Lower lobe of right lung (tissue), 2 donors: ENCODE results near the gene EPHA2. TPM values are rescaled to one million over a fixed set of nuclear protein-coding genes. Genes with fewer than 3 reads are reported as not detected.

Experiments used
- ATAC-seq, 2 donors: fragments of 200-7000 bp; cut with Tn5 transposase; one replicate each; pipeline ENCODE4 v1.9.1; 2020 to 2022; ENCODE audit warnings: mild to moderate bottlenecking in 2 of 2, moderate library complexity in 2 of 2
- DNase-seq: peaks from one replicate; pipeline ENCODE4 v3.0.0-alpha.2; 2020
- H3K27ac ChIP-seq: fragments of 200-600 bp; one replicate; pipeline ENCODE4 v1.8.0; 2022
- H3K27me3 ChIP-seq: fragments of 200-600 bp; one replicate; pipeline ENCODE4 v1.8.0; 2022; ENCODE audit warnings: low read depth
- H3K36me3 ChIP-seq: fragments of 200-600 bp; one replicate; pipeline ENCODE4 v1.8.0; 2022; ENCODE audit warnings: mild to moderate bottlenecking
- H3K4me1 ChIP-seq: fragments of 200-600 bp; one replicate; pipeline ENCODE4 v1.8.0; 2022
- H3K4me3 ChIP-seq: fragments of 200-600 bp; one replicate; pipeline ENCODE4 v1.8.0; 2022; ENCODE audit warnings: mild to moderate bottlenecking
- H3K9me3 ChIP-seq: fragments of 200-600 bp; one replicate; pipeline ENCODE4 v1.8.0; 2022
- intact Hi-C: fragments of 100-400 bp; cut with DNase I; formaldehyde crosslinking; loops from one replicate; pipeline ENCODE4 v1.11.0; 2022
- total RNA-seq: library from RNA; stranded (reverse); fragmentation: NEBNext Ultra II Directional; extraction: Animal tissue kit (Norgen Biotek cat#: 25700); gene quantifications from one replicate; pipeline ENCODE4 v1.2.1, GENCODE V29; 2021
- TF ChIP-seq, protein P1 (sequence below): fragments of 200-600 bp; IDR thresholded peaks from one replicate; pipeline ENCODE4 v1.8.0; 2022; ENCODE audit warnings: antibody characterized with exemption, mild to moderate bottlenecking
- donor health status: DM: no; HTN: yes; CAD: no; lungs with severe emphysema.

The EPHA2 gene
- total RNA-seq, 1 donor from 2014 or later, result 20.4 TPM

DNA sequence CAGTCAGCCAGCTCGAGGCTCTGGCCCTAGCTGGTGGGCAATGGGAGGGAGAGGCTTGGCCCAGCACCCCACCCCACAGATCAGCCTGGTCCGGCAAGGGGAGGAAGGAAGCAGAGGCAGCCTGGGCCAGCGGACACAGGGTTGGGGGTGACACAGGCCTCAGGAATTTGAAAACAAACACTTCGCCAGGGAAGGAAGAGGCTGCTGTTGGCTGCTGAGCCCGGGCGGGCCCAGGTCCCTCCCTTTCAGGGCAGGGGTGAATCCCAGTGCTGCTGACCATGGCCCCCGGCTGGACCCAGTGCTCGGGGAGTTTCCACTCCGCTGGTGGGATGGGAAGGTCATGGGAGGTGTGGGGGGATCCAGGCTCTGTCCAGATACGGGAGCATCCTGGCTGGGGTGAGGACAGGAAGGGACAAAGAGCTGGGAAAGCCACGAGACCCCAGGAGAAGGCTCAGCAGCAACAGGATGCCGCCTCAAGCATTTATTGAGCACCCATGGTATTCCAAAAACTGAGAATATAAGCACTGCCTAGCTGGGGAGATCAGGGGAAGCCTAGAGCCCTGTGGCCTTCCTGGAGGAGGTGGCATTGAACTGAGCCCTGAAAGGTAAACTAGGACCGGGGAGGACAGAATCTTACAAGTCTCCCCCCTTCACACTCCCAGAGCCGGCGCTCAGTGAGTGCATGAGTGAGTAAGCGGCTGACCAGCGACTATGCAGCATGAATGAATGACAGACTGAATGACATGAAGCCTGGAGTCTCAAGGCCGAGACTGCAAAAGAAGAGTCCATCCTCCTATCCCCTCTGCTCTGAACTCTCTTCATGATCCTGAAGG lies 26.2 kb upstream of the EPHA2 start:
- intact Hi-C loops, result no loop called here
- DNase-seq (peak; percentile 86), ATAC-seq (peak; percentile 88 to 89)
- Histone ChIP-seq H3K4me3 (no peak overlapping the region), H3K4me1 (peaks cover 57% of the 10 kb centered on the region), H3K27me3 (no peaks in the 10 kb centered on the region), H3K36me3 (no peaks in the 10 kb centered on the region), H3K9me3 (no peaks in the 10 kb centered on the region), H3K27ac (peak overlapping the region; percentile 89)
- TF ChIP-seq, protein P1, sequence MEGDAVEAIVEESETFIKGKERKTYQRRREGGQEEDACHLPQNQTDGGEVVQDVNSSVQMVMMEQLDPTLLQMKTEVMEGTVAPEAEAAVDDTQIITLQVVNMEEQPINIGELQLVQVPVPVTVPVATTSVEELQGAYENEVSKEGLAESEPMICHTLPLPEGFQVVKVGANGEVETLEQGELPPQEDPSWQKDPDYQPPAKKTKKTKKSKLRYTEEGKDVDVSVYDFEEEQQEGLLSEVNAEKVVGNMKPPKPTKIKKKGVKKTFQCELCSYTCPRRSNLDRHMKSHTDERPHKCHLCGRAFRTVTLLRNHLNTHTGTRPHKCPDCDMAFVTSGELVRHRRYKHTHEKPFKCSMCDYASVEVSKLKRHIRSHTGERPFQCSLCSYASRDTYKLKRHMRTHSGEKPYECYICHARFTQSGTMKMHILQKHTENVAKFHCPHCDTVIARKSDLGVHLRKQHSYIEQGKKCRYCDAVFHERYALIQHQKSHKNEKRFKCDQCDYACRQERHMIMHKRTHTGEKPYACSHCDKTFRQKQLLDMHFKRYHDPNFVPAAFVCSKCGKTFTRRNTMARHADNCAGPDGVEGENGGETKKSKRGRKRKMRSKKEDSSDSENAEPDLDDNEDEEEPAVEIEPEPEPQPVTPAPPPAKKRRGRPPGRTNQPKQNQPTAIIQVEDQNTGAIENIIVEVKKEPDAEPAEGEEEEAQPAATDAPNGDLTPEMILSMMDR, result no peak

DNA sequence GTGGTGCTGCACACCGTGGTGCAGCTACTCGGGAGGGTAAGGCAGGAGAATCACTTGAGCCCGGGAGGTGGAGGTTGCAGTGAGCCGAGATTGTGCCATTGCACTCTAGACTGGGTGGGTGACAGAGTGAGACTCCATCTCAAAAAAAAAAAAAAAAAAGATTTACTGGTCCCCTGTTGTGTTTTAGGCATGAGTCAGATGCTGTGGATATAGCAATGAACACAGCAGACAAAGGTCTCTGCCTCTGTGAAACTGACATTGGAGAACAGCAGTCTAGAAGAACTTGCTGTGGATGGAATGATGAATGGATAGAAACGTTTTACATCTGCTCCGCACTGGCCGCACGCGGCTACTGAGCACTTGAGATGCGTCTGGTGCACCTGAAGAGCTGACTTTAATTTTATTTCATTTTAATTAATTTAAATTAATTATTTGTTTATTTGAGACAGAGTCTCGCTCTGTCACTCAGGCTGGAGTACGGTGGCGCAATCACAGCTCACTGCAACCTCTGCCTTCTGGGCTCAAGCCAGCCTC lies 24.5 kb upstream of the EPHA2 start:
- TF ChIP-seq, protein P1, result no peak
- Histone ChIP-seq H3K27me3 (no peaks in the 10 kb centered on the region), H3K27ac (no peak overlapping the region), H3K4me1 (peaks cover 74% of the 10 kb centered on the region), H3K9me3 (no peaks in the 10 kb centered on the region), H3K4me3 (no peak overlapping the region), H3K36me3 (no peaks in the 10 kb centered on the region)
- intact Hi-C loops, result no loop called here
- DNase-seq, result peak; percentile 42
- ATAC-seq, result no peak

DNA sequence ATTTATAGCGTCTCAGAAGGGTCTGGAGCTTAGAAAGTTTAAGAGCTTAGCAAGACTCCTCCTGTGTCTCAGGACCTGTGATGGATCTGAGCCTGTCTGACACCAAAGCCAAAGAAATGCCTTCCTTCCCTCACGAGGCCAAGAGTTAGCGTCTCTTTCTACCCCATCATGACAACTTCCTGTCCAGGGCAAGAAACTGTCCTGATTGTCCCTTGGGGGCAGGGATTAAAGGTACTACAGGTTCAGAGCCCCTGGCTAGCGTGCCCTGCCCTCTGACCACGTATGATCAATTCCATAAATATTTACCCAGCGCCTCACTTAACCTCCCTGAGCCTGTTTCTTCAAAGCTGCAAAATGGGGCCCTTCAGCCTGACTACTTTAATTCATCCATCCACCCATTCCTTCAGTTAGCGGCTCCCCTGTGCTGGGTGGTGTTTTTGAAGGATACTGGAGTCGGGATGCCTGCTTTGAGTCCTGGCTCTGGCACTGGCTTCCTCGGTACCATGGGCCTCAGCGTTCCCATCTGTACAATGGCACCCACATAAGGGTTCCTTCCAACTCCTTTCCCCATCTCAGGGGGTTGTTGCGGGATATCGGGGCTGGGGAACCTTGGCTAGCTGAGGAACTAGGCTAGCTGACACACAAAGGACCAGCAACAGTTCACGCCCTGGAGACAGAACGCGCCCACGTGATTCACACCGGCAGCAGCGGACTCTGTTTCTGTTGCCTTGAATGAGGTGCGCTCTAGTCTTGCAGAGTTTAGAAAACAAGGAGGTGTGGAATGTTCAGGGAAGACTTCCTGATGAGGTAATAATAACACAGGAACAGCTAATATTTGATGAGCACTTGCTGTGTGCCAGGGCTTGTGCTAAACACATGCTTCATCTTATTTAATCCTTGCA lies 23.0 kb upstream of the EPHA2 start:
- Histone ChIP-seq H3K36me3 (no peaks in the 10 kb centered on the region), H3K4me3 (no peak overlapping the region), H3K4me1 (peaks cover 84% of the 10 kb centered on the region), H3K27ac (peak overlapping the region; percentile 49), H3K27me3 (no peaks in the 10 kb centered on the region), H3K9me3 (no peaks in the 10 kb centered on the region)
- TF ChIP-seq, protein P1, result no peak
- DNase-seq (peak; percentile 79), ATAC-seq (peak; percentile 32 to 47)
- intact Hi-C loops, result no loop called here

DNA sequence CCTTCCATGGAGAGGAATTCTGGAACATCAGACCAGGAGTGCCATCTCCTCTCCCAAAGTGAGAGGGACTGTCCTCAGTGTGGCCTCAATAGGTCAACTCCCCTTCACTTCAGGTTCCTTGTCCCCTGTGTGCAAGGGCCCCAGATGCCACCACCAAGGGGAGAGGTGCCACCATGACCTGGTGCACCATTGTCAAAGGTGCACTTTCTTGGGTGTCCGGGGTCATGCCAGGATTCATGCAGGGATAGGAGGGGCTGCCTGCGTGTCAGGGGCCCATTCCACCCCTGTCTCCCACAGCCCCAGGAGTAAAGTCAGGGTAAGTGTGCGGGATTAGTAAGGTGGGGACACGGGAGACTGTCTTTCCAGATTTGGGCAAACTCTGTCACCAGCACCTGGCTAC lies 21.4 kb upstream of the EPHA2 start:
- Histone ChIP-seq H3K4me3 (no peak overlapping the region), H3K27ac (no peak overlapping the region), H3K9me3 (no peaks in the 10 kb centered on the region), H3K27me3 (no peaks in the 10 kb centered on the region), H3K36me3 (no peaks in the 10 kb centered on the region), H3K4me1 (peaks cover 82% of the 10 kb centered on the region)
- ATAC-seq, result no peak
- DNase-seq, result no peak
- intact Hi-C loops, result no loop called here
- TF ChIP-seq, protein P1, result no peak

DNA sequence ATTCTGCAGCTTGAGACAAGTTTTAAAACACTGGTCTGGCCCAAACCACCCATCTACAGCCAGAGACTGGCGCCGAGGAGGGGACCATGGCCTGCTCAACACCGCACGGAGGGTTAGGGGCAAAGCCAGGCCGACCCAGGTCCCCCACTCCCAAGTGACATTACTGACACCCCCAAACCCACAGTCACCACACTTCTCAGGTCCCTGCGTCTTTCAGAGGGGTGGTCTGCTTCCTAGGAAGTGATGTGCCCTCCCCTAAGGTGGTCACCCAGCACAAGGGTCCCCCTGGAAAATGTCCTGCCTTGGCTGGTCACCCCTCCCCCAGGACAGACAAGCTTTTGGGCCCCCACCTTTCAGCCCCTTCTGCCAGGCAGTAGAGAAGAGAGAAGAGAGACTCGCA lies 20.8 kb upstream of the EPHA2 start:
- Histone ChIP-seq H3K9me3 (no peaks in the 10 kb centered on the region), H3K27me3 (no peaks in the 10 kb centered on the region), H3K27ac (peak overlapping the region; percentile 79), H3K36me3 (no peaks in the 10 kb centered on the region), H3K4me1 (peaks cover 75% of the 10 kb centered on the region), H3K4me3 (no peak overlapping the region)
- DNase-seq, result no peak
- intact Hi-C loops, result no loop called here
- ATAC-seq, result no peak
- TF ChIP-seq, protein P1, result no peak
